ENCODE measurements around the gene ATXN1L.
"Not testable (repeated sequence)": the region's sequence is repeated elsewhere in the genome, so short reads cannot be mapped to it uniquely, and the experiment has no call there.

The ATXN1L gene

GRCh38 chr16:71902656-71903365 is 57.0 kb downstream of the ATXN1L start:
- Histone ChIP-seq H3K36me3 (ENCODE audit: insufficient read depth, low read length) (no peaks in the 10 kb centered on the region), H3K4me1 (ENCODE audit: insufficient read depth, low read length, poor library complexity, severe bottlenecking) (peaks cover 56% of the 10 kb centered on the region), H3K4me3 (ENCODE audit: low read length, poor library complexity, severe bottlenecking) (peak overlapping the region; percentile 20), H3F3A (ENCODE audit: low read depth) (peaks cover 4% of the 10 kb centered on the region; the same call in 1 of the 2 replicates), H3K4me2 (ENCODE audit: low read depth, low read length, poor library complexity, severe bottlenecking) (peak overlapping the region; percentile 89), H3K79me2 (ENCODE audit: insufficient read depth, low read length) (peaks cover 100% of the 10 kb centered on the region), H4K20me1 (ENCODE audit: insufficient read depth, low read length, poor library complexity, severe bottlenecking) (peaks cover 99% of the 10 kb centered on the region), H3K9ac (ENCODE audit: low read depth, low read length, poor library complexity, severe bottlenecking) (no peak overlapping the region), H2AFZ (ENCODE audit: low read length) (no peak overlapping the region), H3K9me2 (replicated peaks; ENCODE audit: low read depth, low read length) (no peaks in the 10 kb centered on the region), H3K27me3 (ENCODE audit: insufficient read depth, low read length, poor library complexity, severe bottlenecking) (no peaks in the 10 kb centered on the region), H3K9me3 (ENCODE audit: insufficient read depth, low read depth, low read length) (no peaks in the 10 kb centered on the region)
- TF ChIP-seq EZH2phosphoT487 (IDR thresholded peaks at IDR 0.05; ENCODE audit: borderline replicate concordance) (no peak), CTCF (conservative IDR thresholded peaks at IDR 0.05; ENCODE audit: low read length) (no peak)

- no peaks in the 10 kb centered on the region for H3K27me3 ChIP-seq (ENCODE audit: insufficient read depth, low read length, poor library complexity, severe bottlenecking)
- H3K4me1 ChIP-seq (ENCODE audit: insufficient read depth, low read length, poor library complexity, severe bottlenecking): peaks cover 50% of the 10 kb centered on the region
- H2AFZ ChIP-seq (ENCODE audit: low read length): no peak overlapping the region
- no peaks in the 10 kb centered on the region for H3K9me3 ChIP-seq (ENCODE audit: insufficient read depth, low read depth, low read length)
- H3K9me2 ChIP-seq (replicated peaks; ENCODE audit: low read depth, low read length): no peaks in the 10 kb centered on the region
- no peak overlapping the region for H3K9ac ChIP-seq (ENCODE audit: low read depth, low read length, poor library complexity, severe bottlenecking)
- H4K20me1 ChIP-seq (ENCODE audit: insufficient read depth, low read length, poor library complexity, severe bottlenecking): peaks cover 96% of the 10 kb centered on the region
- peak overlapping the region; percentile 37 for H3K4me3 ChIP-seq (ENCODE audit: low read length, poor library complexity, severe bottlenecking)
- TF ChIP-seq CTCF (conservative IDR thresholded peaks at IDR 0.05; ENCODE audit: low read length) (no peak), EZH2phosphoT487 (IDR thresholded peaks at IDR 0.05; ENCODE audit: borderline replicate concordance) (no peak)
- H3K79me2 ChIP-seq (ENCODE audit: insufficient read depth, low read length): peaks cover 100% of the 10 kb centered on the region
- H3F3A ChIP-seq (ENCODE audit: low read depth): peaks cover 4% of the 10 kb centered on the region; the same call in 1 of the 2 replicates
- peak overlapping the region; percentile 89 for H3K4me2 ChIP-seq (ENCODE audit: low read depth, low read length, poor library complexity, severe bottlenecking)
- peaks cover 3% of the 10 kb centered on the region; the same call in 1 of the 2 replicates for H3K36me3 ChIP-seq (ENCODE audit: insufficient read depth, low read length)
Measured at GRCh38 chr16:71903608-71904007, 57.8 kb downstream of the ATXN1L start.

- Histone ChIP-seq H3K4me3 (ENCODE audit: low read length, poor library complexity, severe bottlenecking) (no peak overlapping the region), H3F3A (ENCODE audit: low read depth) (peaks cover 4% of the 10 kb centered on the region; the same call in 1 of the 2 replicates), H3K4me2 (ENCODE audit: low read depth, low read length, poor library complexity, severe bottlenecking) (peak overlapping the region; percentile 89), H3K9me3 (ENCODE audit: insufficient read depth, low read depth, low read length) (no peaks in the 10 kb centered on the region), H3K79me2 (ENCODE audit: insufficient read depth, low read length) (peaks cover 100% of the 10 kb centered on the region), H3K9ac (ENCODE audit: low read depth, low read length, poor library complexity, severe bottlenecking) (no peak overlapping the region), H3K36me3 (ENCODE audit: insufficient read depth, low read length) (peaks cover 8% of the 10 kb centered on the region; the same call in 1 of the 2 replicates), H3K27me3 (ENCODE audit: insufficient read depth, low read length, poor library complexity, severe bottlenecking) (no peaks in the 10 kb centered on the region), H2AFZ (ENCODE audit: low read length) (no peak overlapping the region), H3K9me2 (replicated peaks; ENCODE audit: low read depth, low read length) (no peaks in the 10 kb centered on the region), H3K4me1 (ENCODE audit: insufficient read depth, low read length, poor library complexity, severe bottlenecking) (peaks cover 50% of the 10 kb centered on the region), H4K20me1 (ENCODE audit: insufficient read depth, low read length, poor library complexity, severe bottlenecking) (peaks cover 96% of the 10 kb centered on the region)
- no peak for TF ChIP-seq CTCF (conservative IDR thresholded peaks at IDR 0.05; ENCODE audit: low read length)
- no peak for TF ChIP-seq EZH2phosphoT487 (IDR thresholded peaks at IDR 0.05; ENCODE audit: borderline replicate concordance)
Measured at GRCh38 chr16:71904239-71904638, 58.5 kb downstream of the ATXN1L start.

- Histone ChIP-seq H3K4me1 (ENCODE audit: insufficient read depth, low read length, poor library complexity, severe bottlenecking) (peaks cover 43% of the 10 kb centered on the region), H3K4me3 (ENCODE audit: low read length, poor library complexity, severe bottlenecking) (peak overlapping the region; percentile 62), H3K4me2 (ENCODE audit: low read depth, low read length, poor library complexity, severe bottlenecking) (peak overlapping the region; percentile 58), H4K20me1 (ENCODE audit: insufficient read depth, low read length, poor library complexity, severe bottlenecking) (peaks cover 97% of the 10 kb centered on the region), H3K36me3 (ENCODE audit: insufficient read depth, low read length) (peaks cover 12% of the 10 kb centered on the region; the same call in 1 of the 2 replicates), H3K79me2 (ENCODE audit: insufficient read depth, low read length) (peaks cover 100% of the 10 kb centered on the region)
- not testable (repeated sequence) for H3K9me3 ChIP-seq (ENCODE audit: insufficient read depth, low read depth, low read length); H3F3A ChIP-seq (ENCODE audit: low read depth); H3K9ac ChIP-seq (ENCODE audit: low read depth, low read length, poor library complexity, severe bottlenecking); H3K9me2 ChIP-seq (replicated peaks; ENCODE audit: low read depth, low read length); H3K27me3 ChIP-seq (ENCODE audit: insufficient read depth, low read length, poor library complexity, severe bottlenecking); H2AFZ ChIP-seq (ENCODE audit: low read length)
Measured at GRCh38 chr16:71905765-71906164, 60.0 kb downstream of the ATXN1L start.
